ENCODE measurements around the gene NPW. TPM values are rescaled to one million over a fixed set of nuclear protein-coding genes. Genes with fewer than 3 reads are reported as not detected.
A peak's percentile ranks its signal among the peaks of the same experiment; 100 is the strongest.

Gene NPW
- total and polyA plus RNA-seq, 9 of the 15 experiments (the other 6 are each of a cell fraction or from before 2014, with no cell fraction given) = 0.14 to 4.0 (median 2.6) TPM; not detected in 4

- peak overlapping the region; percentile 41; the same call in 2 of the 3 replicates for H3K27ac ChIP-seq (ENCODE audit: extremely low read depth, low read depth, low read length)
- ChIA-PET CTCF (ENCODE audit: low intra/inter-chr PET ratio) (no interaction called here), POLR2A (interaction anchor here (0.7 to 1.1 kb wide), 3 partner anchors 68 to 142 kb away, joined by 3 to 4 read pairs (median 3); partner anchors contain the start of genes RPS2 and TRAF7)
- peaks cover 3% of the 10 kb centered on the region for H3K9me1 ChIP-seq (ENCODE audit: control insufficient read depth, insufficient read depth, low read length)
- H2AFZ ChIP-seq (ENCODE audit: low read depth, low read length) = no peak overlapping the region; the same call in 1 of the 2 replicates
- H3K9me3 ChIP-seq (replicated peaks; ENCODE audit: control insufficient read depth, insufficient read depth, low read depth, low read length) = no peaks in the 10 kb centered on the region
- H3K4me3 ChIP-seq = peak overlapping the region; percentile 23; the same call in 1 of the 2 replicates
- H3K9ac ChIP-seq (ENCODE audit: insufficient read depth in 1 of 2, low read depth in 2 of 2, low read length in 2 of 2) = peak overlapping the region; percentile 50 to 86; a peak in 3 of 4 replicates
- 38% methylated on average over 21 of the region's 37 CpGs for WGBS (ENCODE audit: insufficient coverage, low coverage, missing lambda C conversion rate)
- in situ Hi-C loops (cut with MboI) = no loop called here
- intact Hi-C loops (cut with micrococcal nuclease) = no loop called here
- H3K27me3 ChIP-seq (ENCODE audit: control insufficient read depth in 2 of 2, insufficient read depth in 2 of 2, low read length in 2 of 2) = no peaks in the 10 kb centered on the region
- H3K36me3 ChIP-seq (ENCODE audit: control insufficient read depth, insufficient read depth, low read length) = peaks cover 16% of the 10 kb centered on the region; the same call in 1 of the 3 replicates
- H3K4me2 ChIP-seq (ENCODE audit: insufficient read depth, low read length) = peak overlapping the region; percentile 45
- peaks cover 16 to 87% of the 10 kb centered on the region in 2 experiments for H3K4me1 ChIP-seq (replicated peaks in 1 of 2; ENCODE audit: control insufficient read depth in 2 of 2, insufficient read depth in 2 of 2, low read length in 2 of 2)
- DNase-seq (ENCODE audit: extremely low read depth in 1 of 4, low spot score in 3 of 4) (peak; percentile 50 to 70 (median 65)), ATAC-seq (peak; percentile 49), FAIRE-seq (peak; percentile 11)
- no peaks in the 10 kb centered on the region for H4K20me1 ChIP-seq (replicated peaks; ENCODE audit: control insufficient read depth, insufficient read depth, low read length)
- no TSS peak for BruUV-seq (replicated peaks)
- H3K79me2 ChIP-seq (ENCODE audit: control insufficient read depth, insufficient read depth, low read length) = peaks cover 11% of the 10 kb centered on the region; the same call in 2 of the 3 replicates
- TF ChIP-seq CAMTA2 (CRISPR knock-in tag; conservative IDR thresholded peaks at IDR 0.05) (no peak), RBM34 (IDR thresholded peaks at IDR 0.05; ENCODE audit: borderline replicate concordance, insufficient read depth, low read length) (no peak), ZNF609 (CRISPR knock-in tag; IDR thresholded peaks at IDR 0.05; ENCODE audit: borderline replicate concordance) (no peak), GTF2B (IDR thresholded peaks at IDR 0.05; ENCODE audit: extremely low read depth, insufficient read length) (no peak), PHF21A (IDR thresholded peaks at IDR 0.05; ENCODE audit: borderline replicate concordance, low read depth) (no peak), ZNF75A (CRISPR knock-in tag; IDR thresholded peaks at IDR 0.05) (no peak), ZNF217 (CRISPR knock-in tag; IDR thresholded peaks at IDR 0.05) (no peak), ZBTB1 (CRISPR knock-in tag; IDR thresholded peaks at IDR 0.05; ENCODE audit: borderline replicate concordance, low read depth) (0 out of 2 replicates have a peak, but pooled peaks have one; percentile 27), TAL1 (IDR thresholded peaks at IDR 0.05) (no peak), HNRNPL (IDR thresholded peaks at IDR 0.05; ENCODE audit: low read depth, low read length) (0 out of 2 replicates have a peak, but pooled peaks have one; percentile 52), ZNF592 (IDR thresholded peaks at IDR 0.05) (no peak)
Observed at GRCh38 chr16:2033057-2033908, 13.7 kb downstream of the NPW start.

Measured in K562 (cell line).